Neural progenitor cell (in vitro differentiated cells): ENCODE measurements around the gene RGN. TPM values are rescaled to one million over a fixed set of nuclear protein-coding genes. Genes with fewer than 3 reads are reported as not detected.

Experiments
- DNase-seq: peaks from one replicate; pipeline ENCODE4 v3.0.0-alpha.2; 2016; ENCODE audit warnings: low spot score
- H2AFZ ChIP-seq: fragments of 200-600 bp; sonication (generic); replicated peaks from 2 replicates; pipeline ENCODE4 v1.6.1; 2016; ENCODE audit warnings: antibody characterized with exemption
- H3F3A ChIP-seq: fragments of 200-600 bp; sonication (generic); 2 replicates; pipeline ENCODE4 v1.6.1; 2016; ENCODE audit warnings: antibody characterized with exemption, low read depth
- H3K27ac ChIP-seq: fragments of 200-600 bp; sonication (generic); 2 replicates; pipeline ENCODE4 v1.5.1; 2016; ENCODE audit warnings: mild to moderate bottlenecking
- H3K27me3 ChIP-seq: fragments of 200-600 bp; sonication (generic); 2 replicates; pipeline ENCODE4 v1.6.1; 2016; ENCODE audit warnings: mild to moderate bottlenecking, moderate library complexity
- H3K36me3 ChIP-seq: fragments of 200-600 bp; sonication (generic); 2 replicates; pipeline ENCODE4 v1.5.1; 2016
- H3K4me1 ChIP-seq: fragments of 200-600 bp; sonication (generic); 2 replicates; pipeline ENCODE4 v1.6.1; 2016; ENCODE audit warnings: mixed run types
- H3K4me2 ChIP-seq: fragments of 200-600 bp; sonication (generic); 2 replicates; pipeline ENCODE4 v1.6.1; 2016
- H3K4me3 ChIP-seq: fragments of 200-600 bp; sonication (generic); 2 replicates; pipeline ENCODE4 v1.5.1; 2016
- H3K79me2 ChIP-seq: fragments of 200-600 bp; sonication (generic); 2 replicates; pipeline ENCODE4 v1.6.1; 2016; ENCODE audit warnings: low read depth
- H3K9ac ChIP-seq: fragments of 200-600 bp; sonication (generic); 2 replicates; pipeline ENCODE4 v1.6.1; 2016
- H3K9me3 ChIP-seq: fragments of 200-600 bp; sonication (generic); 2 replicates; pipeline ENCODE4 v1.5.1; 2016; ENCODE audit warnings: low read depth
- H4K20me1 ChIP-seq: fragments of 200-600 bp; sonication (generic); 2 replicates; pipeline ENCODE4 v1.6.1; 2016; ENCODE audit warnings: low read depth
- H3K27ac Mint-ChIP-seq: 3 replicates; pipeline ENCODE4 v1.8.0; 2021; ENCODE audit warnings: mixed read lengths
- H3K27me3 Mint-ChIP-seq: 2 replicates; pipeline ENCODE4 v1.8.0; 2022; ENCODE audit warnings: low read depth, mild to moderate bottlenecking, inconsistent platforms, moderate library complexity, mixed read lengths; ENCODE audit not compliant: insufficient read depth
- H3K36me3 Mint-ChIP-seq: 3 replicates; pipeline ENCODE4 v1.8.0; 2021; ENCODE audit warnings: mixed read lengths
- H3K4me1 Mint-ChIP-seq: 3 replicates; pipeline ENCODE4 v1.8.0; 2021; ENCODE audit warnings: mixed read lengths
- H3K4me3 Mint-ChIP-seq: 3 replicates; pipeline ENCODE4 v1.8.0; 2021; ENCODE audit warnings: mild to moderate bottlenecking, moderate library complexity, mixed read lengths
- H3K9me3 Mint-ChIP-seq: 3 replicates; pipeline ENCODE4 v1.8.0; 2020; ENCODE audit warnings: mixed read lengths
- EZH2 ChIP-seq: fragments of 200-600 bp; sonication (generic); IDR thresholded peaks from 2 replicates; pipeline ENCODE4 v1.6.1; 2017; ENCODE audit warnings: antibody characterized with exemption, mild to moderate bottlenecking, moderate library complexity
- EZH2phosphoT487 ChIP-seq: fragments of 200-600 bp; sonication (generic); IDR thresholded peaks from 2 replicates; pipeline ENCODE4 v1.6.1; 2017; ENCODE audit warnings: antibody characterized with exemption
- small RNA-seq: library from RNA; depleted of rRNA; stranded (forward); fragments of <200 nt; gene quantifications from one replicate; pipeline ENCODE3, GENCODE V24; 2015
- total RNA-seq: library from RNA; depleted of rRNA; stranded (reverse); fragments of >200 nt; gene quantifications from 2 replicates; pipeline ENCODE4 v1.2.3, GENCODE V29; 2015; ENCODE audit warnings: low replicate concordance
- TF ChIP-seq, protein P1 (sequence below): fragments of 200-600 bp; sonication (generic); IDR thresholded peaks from 2 replicates; pipeline ENCODE4 v1.5.1; 2017; ENCODE audit warnings: antibody characterized with exemption, mild to moderate bottlenecking

RGN gene
- total RNA-seq, 1 donor from 2014 or later = 0.92 TPM

DNA sequence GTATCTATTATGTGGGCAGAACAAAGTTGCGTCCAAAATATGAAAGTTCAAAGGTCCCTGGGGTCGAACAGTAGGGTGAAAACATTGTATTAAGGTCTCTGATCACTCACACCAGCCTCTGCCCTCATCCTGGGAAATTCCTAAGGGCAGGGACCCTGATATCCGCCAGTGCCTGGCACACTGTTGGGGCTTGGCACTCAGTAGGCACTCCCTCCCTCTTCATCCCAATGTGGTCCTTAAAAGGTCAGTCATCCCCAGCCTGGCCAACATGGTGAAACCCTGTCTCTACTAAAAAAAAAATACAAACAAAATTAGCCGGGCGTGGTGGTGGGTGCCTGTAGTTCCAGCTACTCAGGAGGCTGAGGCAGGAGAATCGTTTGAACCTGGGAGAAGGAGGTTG lies 59.9 kb downstream of the RGN start:
- Mint-ChIP-seq H3K27me3 (peaks cover 4% of the 10 kb centered on the region), H3K4me1 (no peaks in the 10 kb centered on the region), H3K36me3 (peaks cover 4% of the 10 kb centered on the region), H3K4me3 (no peak overlapping the region), H3K9me3 (peaks cover 5% of the 10 kb centered on the region), H3K27ac (no peak overlapping the region)
- no peaks in the 10 kb centered on the region for H3F3A ChIP-seq
- H3K4me1 ChIP-seq = no peaks in the 10 kb centered on the region
- no peak overlapping the region for H3K4me2 ChIP-seq
- no peak overlapping the region for H3K4me3 ChIP-seq
- H3K9me3 ChIP-seq = no peaks in the 10 kb centered on the region
- H3K36me3 ChIP-seq = no peaks in the 10 kb centered on the region
- peaks cover 8% of the 10 kb centered on the region for H3K79me2 ChIP-seq
- H4K20me1 ChIP-seq = peaks cover under 1% of the 10 kb centered on the region
- no peak overlapping the region for H3K27ac ChIP-seq
- no peak overlapping the region for H2AFZ ChIP-seq
- H3K27me3 ChIP-seq = no peaks in the 10 kb centered on the region
- TF ChIP-seq, protein P1, sequence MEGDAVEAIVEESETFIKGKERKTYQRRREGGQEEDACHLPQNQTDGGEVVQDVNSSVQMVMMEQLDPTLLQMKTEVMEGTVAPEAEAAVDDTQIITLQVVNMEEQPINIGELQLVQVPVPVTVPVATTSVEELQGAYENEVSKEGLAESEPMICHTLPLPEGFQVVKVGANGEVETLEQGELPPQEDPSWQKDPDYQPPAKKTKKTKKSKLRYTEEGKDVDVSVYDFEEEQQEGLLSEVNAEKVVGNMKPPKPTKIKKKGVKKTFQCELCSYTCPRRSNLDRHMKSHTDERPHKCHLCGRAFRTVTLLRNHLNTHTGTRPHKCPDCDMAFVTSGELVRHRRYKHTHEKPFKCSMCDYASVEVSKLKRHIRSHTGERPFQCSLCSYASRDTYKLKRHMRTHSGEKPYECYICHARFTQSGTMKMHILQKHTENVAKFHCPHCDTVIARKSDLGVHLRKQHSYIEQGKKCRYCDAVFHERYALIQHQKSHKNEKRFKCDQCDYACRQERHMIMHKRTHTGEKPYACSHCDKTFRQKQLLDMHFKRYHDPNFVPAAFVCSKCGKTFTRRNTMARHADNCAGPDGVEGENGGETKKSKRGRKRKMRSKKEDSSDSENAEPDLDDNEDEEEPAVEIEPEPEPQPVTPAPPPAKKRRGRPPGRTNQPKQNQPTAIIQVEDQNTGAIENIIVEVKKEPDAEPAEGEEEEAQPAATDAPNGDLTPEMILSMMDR = no peak
- no peak for TF ChIP-seq EZH2
- TF ChIP-seq EZH2phosphoT487 = no peak
- DNase-seq = no peak
- H3K9ac ChIP-seq = no peak overlapping the region

Small RNAs within 50 kb of the gene (small RNA-seq; reads per million reads assigned to genes)
- gene RNU12-2P = 0.25 reads per million, percentile 14 among the genes with 10 or more reads in this experiment
- not detected for gene RNU6-1189P

Other genes starting within 250 kb of the RGN start
- gene RP2, start 241.4 kb upstream of the RGN start, total RNA-seq = 17.2 and 25.0 TPM in 2 replicates
- gene JADE3, start 166.0 kb upstream of the RGN start, total RNA-seq = 22.0 and 28.1 TPM in 2 replicates
- 53.1 and 86.1 TPM in 2 replicates for gene NDUFB11, start 66.3 kb downstream of the RGN start, total RNA-seq
- 26.5 and 65.9 TPM in 2 replicates for gene RBM10, start 66.8 kb downstream of the RGN start, total RNA-seq
- 291 and 537 TPM in 2 replicates for gene UBA1, start 115.4 kb downstream of the RGN start, total RNA-seq
- gene CDK16, start 140.2 kb downstream of the RGN start, total RNA-seq = 166 and 248 TPM in 2 replicates
- gene USP11, start 154.6 kb downstream of the RGN start, total RNA-seq = 106 and 158 TPM in 2 replicates